Measurements from ENCODE around the gene GSG1.
"Not testable (repeated sequence)": the region's sequence is repeated elsewhere in the genome, so short reads cannot be mapped to it uniquely, and the experiment has no call there.

The GSG1 gene

DNA sequence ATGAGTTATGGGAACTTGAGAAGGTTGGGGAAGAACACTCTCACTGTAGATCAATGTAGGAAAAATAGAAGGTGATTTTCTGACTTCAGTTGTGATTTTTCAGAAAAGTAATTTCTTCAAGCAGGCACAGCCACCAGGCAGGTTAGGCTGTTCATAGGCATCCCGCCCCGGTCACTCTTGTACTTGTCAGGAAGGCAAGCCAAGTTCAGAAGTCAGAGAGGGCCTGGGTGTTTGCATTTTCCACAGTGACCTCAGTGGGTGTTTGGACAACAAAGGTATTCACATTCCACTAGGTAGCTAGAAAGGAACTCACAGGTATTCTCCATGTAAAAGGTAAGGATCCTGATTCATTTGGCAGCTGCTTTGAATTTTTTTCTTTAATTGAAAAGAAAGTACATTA, 62.2 kb downstream of the GSG1 start:
- H3K4me3 Mint-ChIP-seq, result no peak overlapping the region
- peaks cover 14% of the 10 kb centered on the region for H3K27me3 Mint-ChIP-seq
- H3K4me1 Mint-ChIP-seq (ENCODE audit: low read depth), result peaks cover 18% of the 10 kb centered on the region
- H3K27ac Mint-ChIP-seq, result no peak overlapping the region
- peaks cover 2% of the 10 kb centered on the region for H3K36me3 Mint-ChIP-seq (ENCODE audit: low read depth)
- no peaks in the 10 kb centered on the region for H3K9me3 Mint-ChIP-seq
- DNase-seq, result no peak

DNA sequence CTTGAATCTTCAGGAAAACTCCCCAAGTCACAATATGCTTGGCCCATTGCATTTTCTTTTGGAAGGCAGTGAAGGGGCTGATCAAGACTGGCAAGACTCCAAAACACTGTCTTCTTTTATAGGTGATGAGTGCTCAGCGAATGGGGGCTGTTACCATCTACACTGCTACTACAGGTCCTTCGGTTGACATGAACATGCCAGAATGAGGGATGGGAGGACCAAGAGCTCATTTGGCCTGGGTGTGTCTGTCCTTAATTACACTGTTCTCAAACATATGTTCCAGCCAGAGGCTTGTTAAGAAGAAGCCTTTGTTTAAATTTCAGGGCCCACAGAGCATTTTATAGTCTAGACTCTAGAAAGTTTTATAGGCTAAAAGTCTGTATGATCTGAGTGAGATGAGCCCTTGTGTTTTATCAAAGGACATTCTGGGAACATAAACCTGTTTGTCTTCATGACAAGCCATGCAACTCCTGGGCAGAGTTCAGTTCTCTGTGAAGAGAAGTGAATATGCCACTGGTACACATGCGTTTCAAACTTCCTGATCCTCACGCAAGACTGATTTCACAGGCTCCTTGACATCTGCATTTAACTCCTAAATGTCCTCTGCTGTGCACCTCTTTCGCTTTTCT, 64.0 kb downstream of the GSG1 start:
- H3K9me3 Mint-ChIP-seq, result no peaks in the 10 kb centered on the region
- H3K4me1 Mint-ChIP-seq (ENCODE audit: low read depth), result peaks cover 4% of the 10 kb centered on the region
- H3K4me3 Mint-ChIP-seq, result no peak overlapping the region
- H3K27ac Mint-ChIP-seq, result no peak overlapping the region
- no peak for DNase-seq
- peaks cover 2% of the 10 kb centered on the region for H3K36me3 Mint-ChIP-seq (ENCODE audit: low read depth)
- H3K27me3 Mint-ChIP-seq, result peaks cover 14% of the 10 kb centered on the region

GRCh38 chr12:13038491-13039161, 64.8 kb downstream of the GSG1 start:
- DNase-seq, result no peak
- Mint-ChIP-seq H3K4me1 (ENCODE audit: low read depth) (no peaks in the 10 kb centered on the region), H3K4me3 (no peak overlapping the region), H3K27ac (no peak overlapping the region), H3K27me3 (peaks cover 10% of the 10 kb centered on the region), H3K9me3 (no peaks in the 10 kb centered on the region), H3K36me3 (ENCODE audit: low read depth) (no peaks in the 10 kb centered on the region)

GRCh38 chr12:13036881-13037280, 66.6 kb downstream of the GSG1 start:
- no peak for DNase-seq
- Mint-ChIP-seq H3K27me3 (no peaks in the 10 kb centered on the region), H3K4me3 (no peak overlapping the region), H3K4me1 (ENCODE audit: low read depth) (no peaks in the 10 kb centered on the region), H3K9me3 (no peaks in the 10 kb centered on the region), H3K27ac (no peak overlapping the region), H3K36me3 (ENCODE audit: low read depth) (no peaks in the 10 kb centered on the region)

DNA sequence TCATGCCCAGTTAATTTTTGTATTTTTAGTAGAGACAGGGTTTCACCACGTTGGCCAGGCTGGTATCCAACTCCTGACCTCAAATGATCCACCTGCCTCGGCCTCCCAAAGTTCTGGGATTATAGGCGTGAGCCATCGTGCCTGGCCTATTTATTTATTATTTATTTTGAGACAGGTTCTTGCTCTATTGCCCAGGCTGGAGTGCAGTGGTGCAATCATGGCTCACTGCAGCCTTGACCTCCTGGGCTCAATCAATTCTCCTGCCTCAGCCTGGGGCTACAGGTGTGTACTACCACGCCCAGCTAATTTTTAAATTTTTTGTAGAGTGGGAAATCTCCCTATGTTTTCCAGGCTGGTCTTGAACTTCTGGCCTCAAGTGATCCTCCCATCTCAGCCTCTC, 68.1 kb downstream of the GSG1 start:
- not testable (repeated sequence) for H3K27ac Mint-ChIP-seq; H3K9me3 Mint-ChIP-seq; H3K4me3 Mint-ChIP-seq; H3K27me3 Mint-ChIP-seq; DNase-seq; H3K36me3 Mint-ChIP-seq (ENCODE audit: low read depth); H3K4me1 Mint-ChIP-seq (ENCODE audit: low read depth)

All from activated T-cell treated with anti-CD3 and anti-CD28 coated beads, Interleukin-2, amount 50 U/mL, for 24 hours (primary cell).